ENCODE measurements around the gene TEKT3. TPM values are rescaled to one million over a fixed set of nuclear protein-coding genes. Genes with fewer than 3 reads are reported as not detected.

The TEKT3 gene
- total RNA-seq, 2 experiments from 2014 or later, result not detected

DNA sequence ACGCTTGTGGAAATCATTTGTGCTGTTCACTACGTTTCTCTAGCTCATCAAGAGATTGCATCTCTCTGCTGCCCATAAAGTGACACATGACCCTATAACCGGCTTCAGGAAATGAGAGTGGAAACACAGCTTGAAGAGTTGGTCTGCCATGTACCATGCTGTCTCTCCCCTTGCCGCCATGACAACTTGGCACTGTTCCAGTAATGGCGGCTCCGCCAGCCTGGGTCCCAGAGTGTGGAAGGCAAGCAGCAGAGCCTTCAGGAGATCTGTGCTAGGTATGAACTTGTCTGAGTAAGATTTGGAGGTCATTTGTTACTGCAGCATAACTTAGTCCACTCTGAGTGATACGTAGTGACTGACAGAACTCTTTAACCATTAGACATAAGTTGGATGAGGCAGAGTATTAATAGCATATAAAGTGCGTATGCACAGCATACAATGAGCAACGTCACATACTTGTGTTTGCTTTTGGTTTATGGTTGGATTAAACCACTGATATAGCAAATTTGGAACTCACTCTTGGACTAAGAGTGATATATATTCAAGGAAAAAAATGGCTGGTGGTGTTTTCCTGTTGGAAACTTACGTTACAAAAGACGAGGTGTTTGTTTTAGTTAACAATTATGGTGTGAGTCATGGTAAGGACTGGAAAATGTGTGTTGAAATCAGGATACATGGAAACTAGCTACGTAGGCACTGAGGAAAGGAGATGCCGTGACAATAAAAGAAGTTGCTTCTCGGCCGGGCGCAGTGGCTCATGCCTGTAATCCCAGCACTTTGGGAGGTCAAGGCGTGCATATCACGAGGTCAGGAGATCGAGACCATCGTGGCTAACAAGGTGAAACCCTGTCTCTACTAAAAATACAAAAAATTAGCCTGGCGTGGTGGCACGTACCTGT is 51.9 kb downstream of the TEKT3 start:
- POLR2A ChIA-PET, result no interaction called here
- BruUV-seq (replicated peaks), result no TSS peak
- TF ChIP-seq, protein P1, sequence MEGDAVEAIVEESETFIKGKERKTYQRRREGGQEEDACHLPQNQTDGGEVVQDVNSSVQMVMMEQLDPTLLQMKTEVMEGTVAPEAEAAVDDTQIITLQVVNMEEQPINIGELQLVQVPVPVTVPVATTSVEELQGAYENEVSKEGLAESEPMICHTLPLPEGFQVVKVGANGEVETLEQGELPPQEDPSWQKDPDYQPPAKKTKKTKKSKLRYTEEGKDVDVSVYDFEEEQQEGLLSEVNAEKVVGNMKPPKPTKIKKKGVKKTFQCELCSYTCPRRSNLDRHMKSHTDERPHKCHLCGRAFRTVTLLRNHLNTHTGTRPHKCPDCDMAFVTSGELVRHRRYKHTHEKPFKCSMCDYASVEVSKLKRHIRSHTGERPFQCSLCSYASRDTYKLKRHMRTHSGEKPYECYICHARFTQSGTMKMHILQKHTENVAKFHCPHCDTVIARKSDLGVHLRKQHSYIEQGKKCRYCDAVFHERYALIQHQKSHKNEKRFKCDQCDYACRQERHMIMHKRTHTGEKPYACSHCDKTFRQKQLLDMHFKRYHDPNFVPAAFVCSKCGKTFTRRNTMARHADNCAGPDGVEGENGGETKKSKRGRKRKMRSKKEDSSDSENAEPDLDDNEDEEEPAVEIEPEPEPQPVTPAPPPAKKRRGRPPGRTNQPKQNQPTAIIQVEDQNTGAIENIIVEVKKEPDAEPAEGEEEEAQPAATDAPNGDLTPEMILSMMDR (conservative IDR thresholded peaks at IDR 0.05; ENCODE audit: low read length), result no peak
- no peak for TF ChIP-seq EZH2phosphoT487 (IDR thresholded peaks at IDR 0.05; ENCODE audit: borderline replicate concordance, low read depth, low read length)
- Histone ChIP-seq H3K27ac (ENCODE audit: low read depth, low read length, poor library complexity, severe bottlenecking) (no peak overlapping the region), H3K4me3 (ENCODE audit: low read depth, low read length, poor library complexity, severe bottlenecking) (no peak overlapping the region), H4K20me1 (ENCODE audit: insufficient read depth, low read length) (no peaks in the 10 kb centered on the region), H3K9me3 (ENCODE audit: low read length) (no peaks in the 10 kb centered on the region), H3K9me2 (ENCODE audit: insufficient read depth, low read length) (no peaks in the 10 kb centered on the region), H2AFZ (ENCODE audit: low read length) (no peak overlapping the region), H3K4me1 (ENCODE audit: insufficient read depth, low read length, poor library complexity, severe bottlenecking) (no peaks in the 10 kb centered on the region), H3K79me2 (ENCODE audit: insufficient read depth, low read depth, low read length) (no peaks in the 10 kb centered on the region), H3K4me2 (ENCODE audit: low read length) (no peak overlapping the region), H3K36me3 (ENCODE audit: insufficient read depth, low read length) (no peaks in the 10 kb centered on the region)
- no peak for DNase-seq (ENCODE audit: low spot score)
- CTCF ChIA-PET (ENCODE audit: unreplicated experiment), result no interaction called here
- intact Hi-C loops (cut with micrococcal nuclease; ENCODE audit: unreplicated experiment), result no loop called here

DNA sequence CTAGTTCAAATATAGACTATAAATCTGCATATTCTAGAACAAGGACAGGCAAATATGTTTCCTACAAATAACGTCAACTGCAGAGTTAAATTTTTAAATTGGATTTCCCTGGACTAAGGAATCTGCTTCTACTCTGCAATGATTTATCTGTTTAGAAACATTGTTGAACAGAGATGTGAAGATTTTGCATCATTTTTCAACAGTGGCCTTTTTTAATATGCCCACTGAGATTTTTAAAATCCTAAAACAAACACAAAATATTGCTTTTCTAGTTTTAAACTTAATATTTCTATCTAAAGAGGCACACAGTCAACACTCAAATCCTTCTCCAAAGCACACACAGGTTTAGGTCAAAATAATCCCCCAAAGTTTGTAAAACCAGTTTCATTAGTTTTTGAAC is 52.5 kb downstream of the TEKT3 start:
- POLR2A ChIA-PET, result no interaction called here
- H3K4me3 ChIP-seq (ENCODE audit: low read depth, low read length, poor library complexity, severe bottlenecking), result no peak overlapping the region
- no peaks in the 10 kb centered on the region for H3K9me3 ChIP-seq (ENCODE audit: low read length)
- CTCF ChIA-PET (ENCODE audit: unreplicated experiment), result no interaction called here
- no peaks in the 10 kb centered on the region for H3K9me2 ChIP-seq (ENCODE audit: insufficient read depth, low read length)
- TF ChIP-seq, protein P1 (conservative IDR thresholded peaks at IDR 0.05; ENCODE audit: low read length), result no peak
- no peak for TF ChIP-seq EZH2phosphoT487 (IDR thresholded peaks at IDR 0.05; ENCODE audit: borderline replicate concordance, low read depth, low read length)
- H3K36me3 ChIP-seq (ENCODE audit: insufficient read depth, low read length), result no peaks in the 10 kb centered on the region
- no TSS peak for BruUV-seq (replicated peaks)
- intact Hi-C loops (cut with micrococcal nuclease; ENCODE audit: unreplicated experiment), result no loop called here
- no peaks in the 10 kb centered on the region for H3K4me1 ChIP-seq (ENCODE audit: insufficient read depth, low read length, poor library complexity, severe bottlenecking)
- H3K27ac ChIP-seq (ENCODE audit: low read depth, low read length, poor library complexity, severe bottlenecking), result no peak overlapping the region
- no peak overlapping the region for H2AFZ ChIP-seq (ENCODE audit: low read length)
- H3K79me2 ChIP-seq (ENCODE audit: insufficient read depth, low read depth, low read length), result no peaks in the 10 kb centered on the region
- H3K4me2 ChIP-seq (ENCODE audit: low read length), result no peak overlapping the region
- no peak for DNase-seq (ENCODE audit: low spot score)
- H4K20me1 ChIP-seq (ENCODE audit: insufficient read depth, low read length), result no peaks in the 10 kb centered on the region

DNA sequence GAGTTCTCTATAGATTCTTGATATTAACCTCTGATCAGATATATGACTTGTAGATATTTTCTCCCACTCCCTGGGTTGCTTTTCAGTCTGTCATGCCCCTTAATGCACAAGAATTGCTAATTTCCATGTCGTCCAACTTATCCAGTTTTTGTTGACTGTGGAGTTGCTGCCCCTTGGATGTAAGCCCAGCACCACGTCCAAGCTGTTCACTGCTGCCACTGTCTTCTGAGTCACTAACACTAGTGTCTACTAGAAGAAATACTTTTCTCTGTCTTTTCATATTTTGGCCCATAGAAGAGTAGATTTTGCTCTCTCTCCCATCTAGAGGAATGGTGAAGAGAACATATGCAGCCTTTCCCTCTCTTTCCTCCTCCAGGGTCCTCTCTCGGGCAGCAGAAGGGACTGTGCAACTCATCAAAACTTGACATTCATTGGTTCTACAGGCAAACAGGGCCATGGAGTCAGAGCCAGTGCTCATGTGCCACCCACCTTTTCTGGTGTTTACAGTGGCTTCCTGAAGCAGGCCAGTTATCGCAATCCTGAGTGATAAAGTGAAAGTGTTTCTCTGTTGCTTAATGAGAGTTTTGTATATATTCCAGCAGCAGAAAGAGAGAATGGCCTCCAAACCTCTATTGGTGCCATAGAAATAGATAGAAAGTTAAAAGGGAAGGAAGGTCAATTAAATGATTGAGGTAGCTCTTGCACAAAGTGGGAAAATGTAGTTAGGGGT is 53.7 kb downstream of the TEKT3 start:
- POLR2A ChIA-PET, result no interaction called here
- no peak overlapping the region for H3K4me2 ChIP-seq (ENCODE audit: low read length)
- H3K9me3 ChIP-seq (ENCODE audit: low read length), result no peaks in the 10 kb centered on the region
- TF ChIP-seq, protein P1 (conservative IDR thresholded peaks at IDR 0.05; ENCODE audit: low read length), result no peak
- TF ChIP-seq EZH2phosphoT487 (IDR thresholded peaks at IDR 0.05; ENCODE audit: borderline replicate concordance, low read depth, low read length), result no peak
- no peak overlapping the region for H2AFZ ChIP-seq (ENCODE audit: low read length)
- H3K36me3 ChIP-seq (ENCODE audit: insufficient read depth, low read length), result no peaks in the 10 kb centered on the region
- H3K4me1 ChIP-seq (ENCODE audit: insufficient read depth, low read length, poor library complexity, severe bottlenecking), result no peaks in the 10 kb centered on the region
- no peak overlapping the region for H3K4me3 ChIP-seq (ENCODE audit: low read depth, low read length, poor library complexity, severe bottlenecking)
- no peaks in the 10 kb centered on the region for H3K79me2 ChIP-seq (ENCODE audit: insufficient read depth, low read depth, low read length)
- no peaks in the 10 kb centered on the region for H3K9me2 ChIP-seq (ENCODE audit: insufficient read depth, low read length)
- intact Hi-C loops (cut with micrococcal nuclease; ENCODE audit: unreplicated experiment), result no loop called here
- no peaks in the 10 kb centered on the region for H4K20me1 ChIP-seq (ENCODE audit: insufficient read depth, low read length)
- CTCF ChIA-PET (ENCODE audit: unreplicated experiment), result no interaction called here
- no peak overlapping the region for H3K27ac ChIP-seq (ENCODE audit: low read depth, low read length, poor library complexity, severe bottlenecking)
- no peak for DNase-seq (ENCODE audit: low spot score)
- no TSS peak for BruUV-seq (replicated peaks)
